IMR-90 (cell line): ENCODE measurements around the gene GPR15LG. TPM values are rescaled to one million over a fixed set of nuclear protein-coding genes. Genes with fewer than 3 reads are reported as not detected.

Experiments used
- ATAC-seq: fragments of 200-7000 bp; cut with Tn5 transposase; 2 replicates; pipeline ENCODE4 v1.9.1; 2020; ENCODE audit warnings: low read depth, mild to moderate bottlenecking, moderate library complexity
- BruUV-seq: library from RNA; stranded (reverse); fragments of 400-500 nt; replicated peaks from 2 replicates; lab custom pipeline; 2021; lab: Mats Ljungman, UMichigan
- CTCF ChIA-PET: fragments of 300-600 bp; formaldehyde crosslinking; extraction: SDS; loops from one replicate; lab custom pipeline; 2021; ENCODE audit warnings: antibody characterized with exemption; lab: Yijun Ruan, JAX
- POLR2A ChIA-PET: fragments of 300-600 bp; sonication (Branson Sonifier 250); formaldehyde crosslinking; loops from one replicate; lab custom pipeline; 2022; ENCODE audit warnings: antibody characterized with exemption; ENCODE audit not compliant: unreplicated experiment; lab: Charles Lee
- DNase-seq: peaks from one replicate; pipeline ENCODE4 v3.0.0; 2013
- H2AFZ ChIP-seq: replicated peaks from 2 replicates; pipeline ENCODE3; 2013; ENCODE audit warnings: low read length, mild to moderate bottlenecking; ENCODE audit not compliant: poor library complexity
- H2AK5ac ChIP-seq: 2 replicates; pipeline ENCODE4 v1.6.1; 2013; ENCODE audit warnings: low read depth, low read length, inconsistent platforms
- H2AK9ac ChIP-seq: replicated peaks from 2 replicates; pipeline ENCODE3; 2013; ENCODE audit warnings: mild to moderate bottlenecking, low read depth, low read length, moderate library complexity; ENCODE audit not compliant: poor library complexity
- H2BK120ac ChIP-seq: 2 replicates; pipeline ENCODE4 v1.6.1; 2013; ENCODE audit warnings: low read depth, low read length, inconsistent platforms
- H2BK15ac ChIP-seq: 3 replicates; pipeline ENCODE4 v1.6.1; 2013; ENCODE audit warnings: low read depth, low read length, inconsistent platforms
- H2BK20ac ChIP-seq: 2 replicates; pipeline ENCODE4 v1.6.1; 2013; ENCODE audit warnings: low read depth, mild to moderate bottlenecking, inconsistent platforms, low read length, moderate library complexity
- H2BK5ac ChIP-seq: 2 replicates; pipeline ENCODE4 v1.6.1; 2013; ENCODE audit warnings: mild to moderate bottlenecking, low read depth, low read length, inconsistent platforms; ENCODE audit not compliant: poor library complexity, severe bottlenecking
- H3K14ac ChIP-seq: replicated peaks from 2 replicates; pipeline ENCODE4 v1.6.1; 2013; ENCODE audit warnings: low read depth, low read length, inconsistent platforms
- H3K18ac ChIP-seq: 2 replicates; pipeline ENCODE4 v1.6.1; 2013; ENCODE audit warnings: low read depth, low read length, control low read depth
- H3K23ac ChIP-seq: 2 replicates; pipeline ENCODE4 v1.6.1; 2013; ENCODE audit warnings: low read depth, low read length, inconsistent platforms
- H3K27ac ChIP-seq: 2 replicates; pipeline ENCODE4 v1.5.1; 2013; ENCODE audit warnings: mild to moderate bottlenecking, control low read depth, low read length; ENCODE audit not compliant: insufficient read depth
- H3K27me3 ChIP-seq: 2 replicates; pipeline ENCODE4 v1.6.1; 2013; ENCODE audit warnings: low read length; ENCODE audit not compliant: control insufficient read depth, insufficient read depth
- H3K36me3 ChIP-seq: 2 replicates; pipeline ENCODE4 v1.6.1; 2013; ENCODE audit warnings: low read length, mixed read lengths; ENCODE audit not compliant: control insufficient read depth, insufficient read depth
- H3K4ac ChIP-seq: 2 replicates; pipeline ENCODE4 v1.6.1; 2013; ENCODE audit warnings: low read depth, low read length, inconsistent platforms
- H3K4me1 ChIP-seq: 2 replicates; pipeline ENCODE4 v1.6.1; 2013; ENCODE audit warnings: low read length, mixed read lengths; ENCODE audit not compliant: control insufficient read depth, insufficient read depth
- H3K4me2 ChIP-seq: 2 replicates; pipeline ENCODE4 v1.6.1; 2013; ENCODE audit warnings: low read depth, mild to moderate bottlenecking, control low read depth, low read length, moderate library complexity
- H3K4me3 ChIP-seq: 2 replicates; pipeline ENCODE4 v1.5.1; 2013; ENCODE audit warnings: low read depth, mild to moderate bottlenecking, control low read depth, low read length, moderate library complexity; ENCODE audit not compliant: insufficient read depth
- H3K56ac ChIP-seq: 2 replicates; pipeline ENCODE4 v1.6.1; 2013; ENCODE audit warnings: low read length, inconsistent platforms; ENCODE audit not compliant: insufficient read depth; ENCODE audit errors: extremely low read depth
- H3K79me1 ChIP-seq, 2 experiments: 2 replicates each; pipeline ENCODE4 v1.6.1; 2013; ENCODE audit warnings: low read length in 2 of 2, inconsistent platforms in 1 of 2, low read depth in 1 of 2
- H3K9ac ChIP-seq: 2 replicates; pipeline ENCODE4 v1.6.1; 2013; ENCODE audit warnings: low read depth, low read length, control low read depth
- H3K9me1 ChIP-seq: 2 replicates; pipeline ENCODE4 v1.6.1; 2013; ENCODE audit warnings: low read length, inconsistent platforms; ENCODE audit not compliant: insufficient read depth
- H3K9me3 ChIP-seq: 2 replicates; pipeline ENCODE4 v1.6.1; 2013; ENCODE audit warnings: low read length; ENCODE audit not compliant: control insufficient read depth, insufficient read depth
- H4K20me1 ChIP-seq: 2 replicates; pipeline ENCODE4 v1.6.1; 2013; ENCODE audit warnings: low read length, inconsistent platforms; ENCODE audit not compliant: insufficient read depth
- H4K5ac ChIP-seq: 2 replicates; pipeline ENCODE4 v1.6.1; 2013; ENCODE audit warnings: mild to moderate bottlenecking, low read depth, low read length, control low read depth
- H4K8ac ChIP-seq, 2 experiments: 2 replicates each; pipeline ENCODE4 v1.6.1; 2013; ENCODE audit warnings: low read depth in 2 of 2, low read length in 2 of 2, control low read depth in 1 of 2, inconsistent platforms in 1 of 2
- H4K91ac ChIP-seq: 2 replicates; pipeline ENCODE4 v1.6.1; 2013; ENCODE audit warnings: low read depth, low read length, inconsistent platforms; ENCODE audit not compliant: insufficient read depth
- CHD1 ChIP-seq: IDR thresholded peaks from 2 replicates; pipeline ENCODE4 v1.6.1; 2012; ENCODE audit warnings: low read depth, low read length, improper control_type of control experiment
- RAD21 ChIP-seq: IDR thresholded peaks from 2 replicates; pipeline ENCODE4 v1.6.1; 2012; ENCODE audit warnings: low read length, improper control_type of control experiment
- WGBS, 2 experiments: methylation state at CpG; one replicate each; pipeline versions ENCODE4 v1.1.5 to v1.1.7; 2013; ENCODE audit warnings: missing lambda C conversion rate in 2 of 2; ENCODE audit not compliant: insufficient read length in 1 of 2; ENCODE audit errors: extremely low coverage in 2 of 2; 5-methylcytosine and 5-hydroxymethylcytosine counted together
- dilution Hi-C: fragments of 300-500 bp; cut with HindIII; formaldehyde crosslinking; loops from one replicate; pipeline ENCODE4 v1.14.3; 2018; ENCODE audit warnings: low sequenced_read_pairs; ENCODE audit not compliant: unreplicated experiment
- in situ Hi-C: fragments of 300-500 bp; cut with MboI; formaldehyde crosslinking; loops from 3 replicates; pipeline ENCODE4 v1.14.3; 2019; ENCODE audit warnings: low sequenced_read_pairs, inconsistent platforms, mixed read lengths
- intact Hi-C: fragments of 100-400 bp; cut with micrococcal nuclease; formaldehyde crosslinking; loops from 2 replicates; pipeline ENCODE4 v1.10.0; 2022
- polyA plus RNA-seq, 3 experiments: library from polyadenylated mRNA; depleted of rRNA; stranded (reverse); fragments of >200 nt; gene quantifications; 2 replicates each; pipeline ENCODE4 v1.2.3, GENCODE V29; 2012; ENCODE audit warnings: low replicate concordance in 1 of 3
- total RNA-seq: library from RNA; depleted of rRNA; stranded (reverse); fragments of >200 nt; gene quantifications from 2 replicates; pipeline ENCODE4 v1.2.3, GENCODE V29; 2012

GPR15LG gene
- total and polyA plus RNA-seq, 2 of the 4 experiments (the other 2 are of a cell fraction): not detected

DNA sequence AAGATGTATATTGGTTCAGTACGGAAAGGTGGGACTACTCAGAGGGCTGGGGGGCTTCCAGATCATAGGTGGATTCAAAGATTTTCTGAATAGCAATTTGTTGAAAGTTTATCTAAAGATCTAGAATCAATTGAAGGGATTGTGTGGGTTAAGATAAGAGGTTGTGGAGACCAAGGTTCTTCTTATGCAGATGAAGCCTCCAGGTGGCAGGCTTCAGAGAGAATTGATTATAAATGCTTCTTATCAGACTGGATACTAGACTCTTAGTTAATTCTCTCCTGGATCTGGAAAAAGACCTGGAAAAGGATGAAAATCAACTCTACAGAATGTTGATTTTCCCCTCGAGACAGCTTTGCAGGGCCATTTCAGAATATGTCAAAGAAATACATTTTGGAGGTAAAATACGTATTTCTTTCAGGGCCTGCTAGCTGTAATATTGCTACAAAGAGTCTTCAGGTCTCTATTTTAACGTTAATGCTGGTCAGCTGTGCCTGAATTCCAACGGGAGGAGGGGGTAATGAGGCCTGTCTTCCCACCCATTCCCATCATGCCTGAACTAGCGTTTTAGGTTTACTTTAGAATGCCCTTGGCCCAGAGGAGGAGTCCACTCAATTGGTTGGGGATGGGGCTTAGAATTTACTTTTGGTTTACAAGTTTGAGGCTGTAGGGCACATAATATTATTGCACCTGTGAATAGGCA, 12.8 kb upstream of the GPR15LG start:
- peaks cover 11% of the 10 kb centered on the region for H3K27me3 ChIP-seq
- H2BK15ac ChIP-seq: no peak overlapping the region
- H3K4me1 ChIP-seq: no peaks in the 10 kb centered on the region
- H2AK5ac ChIP-seq: no peak overlapping the region
- in situ Hi-C loops (no loop called here), dilution Hi-C loops (no loop called here), intact Hi-C loops (no loop called here)
- H3K14ac ChIP-seq: no peak overlapping the region
- H3K56ac ChIP-seq: no peak overlapping the region
- H4K5ac ChIP-seq: no peak overlapping the region
- H2AK9ac ChIP-seq: no peak overlapping the region
- H4K8ac ChIP-seq: no peak overlapping the region
- no peak overlapping the region for H2BK5ac ChIP-seq
- no peaks in the 10 kb centered on the region for H3K9me1 ChIP-seq
- H3K27ac ChIP-seq: no peak overlapping the region
- WGBS, 2 experiments: no CpG with 5 or more reads among the region's 6 CpGs
- H3K9me3 ChIP-seq: no peaks in the 10 kb centered on the region
- TF ChIP-seq CHD1 (no peak), RAD21 (no peak)
- H3K36me3 ChIP-seq: no peaks in the 10 kb centered on the region
- H3K18ac ChIP-seq: no peak overlapping the region
- no peak overlapping the region for H3K4me3 ChIP-seq
- H3K9ac ChIP-seq: no peak overlapping the region
- ChIA-PET CTCF (interaction anchor here (1.0 kb wide), 1 partner anchor 13 kb away, joined by 3 read pairs; no protein-coding TSS in a partner anchor), POLR2A (no interaction called here)
- no peak for ATAC-seq
- no peaks in the 10 kb centered on the region for H3K79me1 ChIP-seq
- no peak overlapping the region for H4K91ac ChIP-seq
- H2BK120ac ChIP-seq: no peak overlapping the region
- H3K4me2 ChIP-seq: no peak overlapping the region
- no TSS peak for BruUV-seq
- H4K20me1 ChIP-seq: no peaks in the 10 kb centered on the region
- no peak overlapping the region for H3K4ac ChIP-seq
- H2BK20ac ChIP-seq: no peak overlapping the region
- DNase-seq: no peak
- H3K23ac ChIP-seq: no peak overlapping the region
- no peak overlapping the region for H2AFZ ChIP-seq
